Dedifferentiated amniotic fluid mesenchymal stem cell (primary cell): Measurements from ENCODE around the gene LYST.
A peak's percentile ranks its signal among the peaks of the same experiment; 100 is the strongest.
"Not testable (repeated sequence)": the region's sequence is repeated elsewhere in the genome, so short reads cannot be mapped to it uniquely, and the experiment has no call there.

ENCODE experiments used
- DNase-seq: peaks from one replicate; pipeline ENCODE4 v3.0.0-alpha.2; 2016; ENCODE audit errors: extremely low spot score

LYST gene

GRCh38 chr1:235861857-235862256 is 4.8 kb downstream of the LYST start:
- no peak for DNase-seq

- no peak for DNase-seq
Observed at GRCh38 chr1:235860829-235861228, 5.9 kb downstream of the LYST start.

GRCh38 chr1:235859789-235860188 is 6.9 kb downstream of the LYST start:
- DNase-seq = no peak

- no peak for DNase-seq
Observed at GRCh38 chr1:235858766-235859165, 7.9 kb downstream of the LYST start.

- no peak for DNase-seq
Observed at GRCh38 chr1:235857756-235858155, 8.9 kb downstream of the LYST start.

GRCh38 chr1:235855811-235856429 is 10.8 kb downstream of the LYST start:
- no peak for DNase-seq

- no peak for DNase-seq
Observed at GRCh38 chr1:235854347-235854746, 12.4 kb downstream of the LYST start.

GRCh38 chr1:235853653-235854052 is 13.1 kb downstream of the LYST start:
- no peak for DNase-seq

- no peak for DNase-seq
Observed at GRCh38 chr1:235852887-235853286, 13.8 kb downstream of the LYST start.

GRCh38 chr1:235851939-235852338 is 14.8 kb downstream of the LYST start:
- no peak for DNase-seq

- not testable (repeated sequence) for DNase-seq
Observed at GRCh38 chr1:235848251-235848650, 18.5 kb downstream of the LYST start.

GRCh38 chr1:235845656-235846107 is 21.0 kb downstream of the LYST start:
- DNase-seq = not testable (repeated sequence)

- no peak for DNase-seq
Observed at GRCh38 chr1:235844776-235845175, 21.9 kb downstream of the LYST start.

- DNase-seq = peak; percentile 26
Observed at GRCh38 chr1:235843461-235843961, 23.2 kb downstream of the LYST start.

GRCh38 chr1:235841938-235842545 is 24.7 kb downstream of the LYST start:
- no peak for DNase-seq

GRCh38 chr1:235838021-235838420 is 28.7 kb downstream of the LYST start:
- no peak for DNase-seq

GRCh38 chr1:235835226-235835625 is 31.5 kb downstream of the LYST start:
- DNase-seq = no peak

GRCh38 chr1:235834620-235835019 is 32.1 kb downstream of the LYST start:
- DNase-seq = no peak

GRCh38 chr1:235832011-235832410 is 34.7 kb downstream of the LYST start:
- DNase-seq = no peak

GRCh38 chr1:235831148-235831547 is 35.6 kb downstream of the LYST start:
- no peak for DNase-seq

GRCh38 chr1:235826102-235826854 is 40.4 kb downstream of the LYST start:
- no peak for DNase-seq

- DNase-seq = no peak
Observed at GRCh38 chr1:235825229-235825628, 41.5 kb downstream of the LYST start.

GRCh38 chr1:235823684-235824083 is 43.0 kb downstream of the LYST start:
- DNase-seq = no peak
